Endothelial cell of umbilical vein (primary cell): ENCODE data around the gene SPATA31E1. TPM values are rescaled to one million over a fixed set of nuclear protein-coding genes. Genes with fewer than 3 reads are reported as not detected.

Source experiments
- BruUV-seq: library from RNA; stranded (reverse); fragments of 400-500 nt; replicated peaks from 2 replicates; lab custom pipeline; 2021; lab: Mats Ljungman, UMichigan
- CTCF ChIA-PET: fragments of 300-600, 350-600 bp; sonication (Branson Sonifier 250); formaldehyde crosslinking; loops from one replicate; lab custom pipeline; 2021; ENCODE audit warnings: antibody characterized with exemption, inconsistent platforms; lab: Charles Lee
- POLR2A ChIA-PET: fragments of 300-600, 350-600 bp; sonication (Branson Sonifier 250); formaldehyde crosslinking; loops from one replicate; lab custom pipeline; 2021; ENCODE audit warnings: antibody characterized with exemption, inconsistent platforms; lab: Charles Lee
- DNase-seq: peaks from one replicate; pipeline ENCODE4 v3.0.0-alpha.2; 2011; ENCODE audit warnings: low read depth, low spot score
- FAIRE-seq: peaks from 2 replicates; lab custom pipeline; 2011; peaks lifted over from hg19 to GRCh38; lab: Jason Lieb, UNC
- H2AFZ ChIP-seq: 2 replicates; pipeline ENCODE4 v1.6.0; 2012; ENCODE audit warnings: low read depth, low read length, control low read depth, inconsistent platforms
- H3K27ac ChIP-seq: 2 replicates; pipeline ENCODE4 v1.5.1; 2011; ENCODE audit warnings: low read depth, mild to moderate bottlenecking, control low read depth, low read length, moderate library complexity; ENCODE audit not compliant: insufficient read depth
- H3K27me3 ChIP-seq, 2 experiments: 2 replicates each; pipeline versions ENCODE4 v1.6.0 to v1.6.1; 2011; ENCODE audit warnings: low read length in 2 of 2, mixed read lengths in 1 of 2; ENCODE audit not compliant: control insufficient read depth in 2 of 2, insufficient read depth in 2 of 2
- H3K36me3 ChIP-seq, 2 experiments: 2 replicates in 1 of 2; 3 replicates in 1 of 2; pipeline ENCODE4 v1.5.1; 2011; ENCODE audit warnings: low read length in 2 of 2, mild to moderate bottlenecking in 1 of 2, moderate library complexity in 1 of 2; ENCODE audit not compliant: control insufficient read depth in 2 of 2, insufficient read depth in 2 of 2; ENCODE audit errors: extremely low read depth in 1 of 2
- H3K4me1 ChIP-seq: 3 replicates; pipeline ENCODE4 v1.5.1; 2011; ENCODE audit warnings: mild to moderate bottlenecking, low read length; ENCODE audit not compliant: control insufficient read depth, insufficient read depth; ENCODE audit errors: extremely low read depth
- H3K4me2 ChIP-seq: 2 replicates; pipeline ENCODE4 v1.6.1; 2011; ENCODE audit warnings: low read length, control low read depth, mixed read lengths; ENCODE audit not compliant: insufficient read depth
- H3K4me3 ChIP-seq, 3 experiments: fragments of 200-600 bp in 1 of 3; sonication (generic), shearing (Covaris generic) in 1 of 3; replicated peaks in 1 of 3; 2 replicates each; pipeline ENCODE4 v1.5.1; 2011 to 2016; ENCODE audit warnings: control low read depth in 3 of 3, low read length in 3 of 3, mild to moderate bottlenecking in 2 of 3, inconsistent platforms in 1 of 3, low read depth in 1 of 3, moderate library complexity in 1 of 3; ENCODE audit not compliant: insufficient read depth in 1 of 3
- H3K79me2 ChIP-seq: 2 replicates; pipeline ENCODE4 v1.6.0; 2012; ENCODE audit warnings: low read length, inconsistent platforms; ENCODE audit not compliant: control insufficient read depth, insufficient read depth
- H3K9ac ChIP-seq: replicated peaks from 2 replicates; pipeline ENCODE3; 2011; ENCODE audit warnings: low read length, control low read depth; ENCODE audit not compliant: insufficient read depth; ENCODE audit errors: extremely low read depth
- H3K9me1 ChIP-seq: replicated peaks from 3 replicates; pipeline ENCODE4 v1.6.0; 2011; ENCODE audit warnings: mild to moderate bottlenecking, low read length; ENCODE audit not compliant: control insufficient read depth, insufficient read depth; ENCODE audit errors: extremely low read depth
- H3K9me3 ChIP-seq: replicated peaks from 2 replicates; pipeline ENCODE4 v1.5.1; 2012; ENCODE audit warnings: low read length, inconsistent platforms; ENCODE audit not compliant: control insufficient read depth, insufficient read depth
- H4K20me1 ChIP-seq: replicated peaks from 2 replicates; pipeline ENCODE3; 2011; ENCODE audit warnings: mild to moderate bottlenecking, low read length; ENCODE audit not compliant: control insufficient read depth, insufficient read depth; ENCODE audit errors: extremely low read depth
- EZH2 ChIP-seq: IDR thresholded peaks from 2 replicates; pipeline ENCODE4 v1.6.1; 2012; ENCODE audit warnings: borderline replicate concordance, low read depth, mild to moderate bottlenecking, moderate library complexity, low read length, inconsistent platforms; ENCODE audit not compliant: severe bottlenecking
- FOS ChIP-seq: IDR thresholded peaks from 2 replicates; pipeline ENCODE4 v1.6.1; 2011; ENCODE audit warnings: mild to moderate bottlenecking, low read length, moderate library complexity, borderline replicate concordance; ENCODE audit not compliant: insufficient read depth
- GATA2 ChIP-seq: IDR thresholded peaks from 2 replicates; pipeline ENCODE4 v1.7.0; 2011; ENCODE audit warnings: low read depth, mild to moderate bottlenecking, moderate library complexity, mixed read lengths, low read length; ENCODE audit not compliant: insufficient read length, insufficient read depth
- JUN ChIP-seq: IDR thresholded peaks from 2 replicates; pipeline ENCODE4 v1.6.1; 2011; ENCODE audit warnings: borderline replicate concordance, low read depth; ENCODE audit not compliant: insufficient read length, insufficient read depth
- MAX ChIP-seq: IDR thresholded peaks from 2 replicates; pipeline ENCODE4 v1.6.1; 2011; ENCODE audit not compliant: insufficient read depth, insufficient read length
- MYC ChIP-seq: IDR thresholded peaks from one replicate; pipeline ENCODE4 v1.6.1; 2011; ENCODE audit warnings: mild to moderate bottlenecking, low read depth, low read length
- POLR2A ChIP-seq: IDR thresholded peaks from 2 replicates; pipeline ENCODE4 v1.6.1; 2012; ENCODE audit warnings: low read depth, mild to moderate bottlenecking, control low read depth, low read length
- POLR2AphosphoS5 ChIP-seq: IDR thresholded peaks from 2 replicates; pipeline ENCODE4 v1.6.1; 2012; ENCODE audit warnings: low read depth, mild to moderate bottlenecking, control low read depth, low read length, moderate library complexity; ENCODE audit not compliant: insufficient read depth
- dilution Hi-C: fragments of 300-500 bp; cut with MboI; formaldehyde crosslinking; loops from one replicate; pipeline ENCODE4 v1.15.0; 2019; ENCODE audit warnings: low sequenced_read_pairs; ENCODE audit not compliant: extremely low pct_ligation_motif_present
- intact Hi-C: fragments of 100-400 bp; cut with micrococcal nuclease; formaldehyde crosslinking; loops from one replicate; pipeline ENCODE4 v1.10.0; 2022
- polyA plus RNA-seq, 4 experiments: library from polyadenylated mRNA; depleted of rRNA in 3 of 4; stranded (reverse) in 3 of 4; unstranded in 1 of 4; fragments of >200 nt; gene quantifications; 2 replicates each; pipeline versions ENCODE4 v1.2.1 to v1.2.3, GENCODE V29; 2011 to 2012; ENCODE audit warnings: missing spikeins in 1 of 4
- total RNA-seq: library from RNA; stranded (reverse); gene quantifications from 2 replicates; pipeline ENCODE4 v1.2.3, GENCODE V29; 2021
- TF ChIP-seq, protein P1 (sequence below), 2 donors: IDR thresholded peaks; 1 replicate in 1 of 2; 2 replicates in 1 of 2; pipeline ENCODE4 v1.5.1; 2011; ENCODE audit warnings: low read length in 2 of 2, mild to moderate bottlenecking in 2 of 2, moderate library complexity in 2 of 2, control low read depth in 1 of 2, inconsistent platforms in 1 of 2, low read depth in 1 of 2; ENCODE audit not compliant: insufficient read depth in 1 of 2; ENCODE audit errors: extremely low read depth in 1 of 2

Gene SPATA31E1
- total and polyA plus RNA-seq, 2 donors (not counting 3 experiments of a cell fraction or from before 2014, with no cell fraction given), result not detected

GRCh38 chr9:87887661-87888480 lies 5.2 kb downstream of the SPATA31E1 start:
- Histone ChIP-seq H3K4me3 (no peak overlapping the region), H3K36me3 (no peaks in the 10 kb centered on the region), H3K79me2 (no peaks in the 10 kb centered on the region), H4K20me1 (no peaks in the 10 kb centered on the region), H3K9me1 (no peaks in the 10 kb centered on the region), H3K27me3 (no peaks in the 10 kb centered on the region), H3K9ac (no peak overlapping the region), H3K4me1 (no peaks in the 10 kb centered on the region), H3K4me2 (no peak overlapping the region), H2AFZ (no peak overlapping the region), H3K27ac (no peak overlapping the region), H3K9me3 (no peaks in the 10 kb centered on the region)
- dilution Hi-C loops (no loop called here), intact Hi-C loops (no loop called here)
- FAIRE-seq (no peak), DNase-seq (no peak)
- ChIA-PET CTCF (no interaction called here), POLR2A (no interaction called here)
- no TSS peak for BruUV-seq
- TF ChIP-seq MAX (no peak), MYC (no peak), JUN (no peak), FOS (no peak), POLR2AphosphoS5 (no peak), GATA2 (no peak), EZH2 (no peak), POLR2A (no peak)
- TF ChIP-seq, protein P1, sequence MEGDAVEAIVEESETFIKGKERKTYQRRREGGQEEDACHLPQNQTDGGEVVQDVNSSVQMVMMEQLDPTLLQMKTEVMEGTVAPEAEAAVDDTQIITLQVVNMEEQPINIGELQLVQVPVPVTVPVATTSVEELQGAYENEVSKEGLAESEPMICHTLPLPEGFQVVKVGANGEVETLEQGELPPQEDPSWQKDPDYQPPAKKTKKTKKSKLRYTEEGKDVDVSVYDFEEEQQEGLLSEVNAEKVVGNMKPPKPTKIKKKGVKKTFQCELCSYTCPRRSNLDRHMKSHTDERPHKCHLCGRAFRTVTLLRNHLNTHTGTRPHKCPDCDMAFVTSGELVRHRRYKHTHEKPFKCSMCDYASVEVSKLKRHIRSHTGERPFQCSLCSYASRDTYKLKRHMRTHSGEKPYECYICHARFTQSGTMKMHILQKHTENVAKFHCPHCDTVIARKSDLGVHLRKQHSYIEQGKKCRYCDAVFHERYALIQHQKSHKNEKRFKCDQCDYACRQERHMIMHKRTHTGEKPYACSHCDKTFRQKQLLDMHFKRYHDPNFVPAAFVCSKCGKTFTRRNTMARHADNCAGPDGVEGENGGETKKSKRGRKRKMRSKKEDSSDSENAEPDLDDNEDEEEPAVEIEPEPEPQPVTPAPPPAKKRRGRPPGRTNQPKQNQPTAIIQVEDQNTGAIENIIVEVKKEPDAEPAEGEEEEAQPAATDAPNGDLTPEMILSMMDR (IDR thresholded peaks at IDR 0.05; ENCODE audit: extremely low read depth in 1 of 2, insufficient read depth in 1 of 2, low read depth in 1 of 2, low read length in 2 of 2), result no peak
